Measurements from ENCODE around the gene F2RL1. TPM values are rescaled to one million over a fixed set of nuclear protein-coding genes. Genes with fewer than 3 reads are reported as not detected.

Gene F2RL1
- total RNA-seq, 1 experiment from 2014 or later = 30.7 TPM

DNA sequence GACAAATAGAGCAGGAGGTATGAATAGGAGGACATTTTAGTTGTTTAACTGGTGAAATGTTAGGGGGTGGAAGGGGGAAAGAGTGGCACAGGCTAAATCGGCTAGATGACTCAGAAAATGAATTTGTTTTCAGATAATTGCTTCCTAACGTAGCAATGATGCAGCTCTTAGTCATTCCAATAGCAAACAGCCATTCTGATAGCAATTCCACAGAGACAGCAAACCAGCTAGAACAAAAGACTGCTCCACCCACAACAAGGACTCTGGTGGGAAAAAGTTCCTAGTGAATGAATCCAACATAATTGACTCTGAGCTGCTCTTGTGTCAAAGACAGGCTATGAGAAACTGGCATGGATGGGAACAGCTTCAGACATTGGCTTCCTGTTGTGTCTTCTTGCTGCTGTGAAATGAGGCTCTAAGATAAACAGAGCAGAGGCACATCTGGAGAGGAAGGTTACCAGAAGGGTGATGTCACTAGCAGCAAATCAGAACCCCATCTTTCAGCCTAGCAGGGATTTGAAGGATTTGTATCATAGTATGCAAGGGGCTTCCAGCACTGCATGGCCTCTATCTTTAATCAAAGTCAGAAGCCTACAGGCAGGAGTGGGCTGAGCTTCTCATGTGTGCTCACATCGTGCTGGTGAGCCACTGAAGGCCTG lies 28.1 kb upstream of the F2RL1 start:
- Mint-ChIP-seq H3K4me1 (ENCODE audit: insufficient read depth, unreplicated experiment) (peaks cover 32% of the 10 kb centered on the region), H3K4me3 (ENCODE audit: unreplicated experiment) (peak overlapping the region; percentile 33), H3K27me3 (ENCODE audit: insufficient read depth, unreplicated experiment) (no peaks in the 10 kb centered on the region), H3K36me3 (ENCODE audit: insufficient read depth, unreplicated experiment) (peaks cover 9% of the 10 kb centered on the region), H3K9me3 (ENCODE audit: unreplicated experiment) (no peaks in the 10 kb centered on the region), H3K27ac (ENCODE audit: low read depth, unreplicated experiment) (peak overlapping the region; percentile 96)
- intact Hi-C loops (cut with micrococcal nuclease) = loop anchor here (2.0 kb wide), 1 partner anchor 28 kb away; the partner anchor contains the start of gene F2RL1
- TSS peak; percentile 59 for BruUV-seq (replicated peaks)
- peak; percentile 92 for DNase-seq (ENCODE audit: unreplicated experiment)
- ChIA-PET CTCF (interaction anchor here (0.6 to 1.6 kb wide), 5 partner anchors 14 to 1497 kb away, joined by 3 to 4 read pairs (median 3); partner anchors contain the start of gene F2RL1), POLR2A (interaction anchor here (0.8 to 4.0 kb wide), 12 partner anchors 11 to 240 kb away, joined by 3 to 60 read pairs (median 4); partner anchors contain the start of genes AGGF1 and F2RL1)
- TF ChIP-seq CTCF (IDR thresholded peaks at IDR 0.05; ENCODE audit: unreplicated experiment) = no peak

DNA sequence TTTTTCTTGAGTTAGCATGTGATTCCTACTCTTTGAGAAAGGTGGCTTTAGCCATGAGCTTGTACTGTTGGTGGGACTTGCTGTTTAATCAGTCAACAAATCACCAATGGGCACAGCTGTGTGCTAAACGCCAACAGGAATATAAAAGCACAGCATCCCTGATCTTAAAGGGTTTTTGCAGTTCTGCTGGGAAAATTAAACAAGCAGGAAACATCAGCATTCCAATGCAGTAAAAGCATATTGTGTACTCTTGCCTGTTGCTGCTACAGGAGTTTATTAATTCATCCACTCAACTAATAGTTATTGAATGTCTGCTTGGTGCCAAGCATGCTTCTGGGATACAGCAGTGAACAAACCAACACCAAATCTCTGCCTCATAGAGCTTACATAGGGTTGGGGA lies 27.4 kb upstream of the F2RL1 start:
- no peaks in the 10 kb centered on the region for H3K9me3 Mint-ChIP-seq (ENCODE audit: unreplicated experiment)
- no peak for DNase-seq (ENCODE audit: unreplicated experiment)
- no peak for TF ChIP-seq CTCF (IDR thresholded peaks at IDR 0.05; ENCODE audit: unreplicated experiment)
- H3K27ac Mint-ChIP-seq (ENCODE audit: low read depth, unreplicated experiment) = peak overlapping the region; percentile 88
- intact Hi-C loops (cut with micrococcal nuclease) = loop anchor here (2.0 kb wide), 1 partner anchor 27 kb away; the partner anchor contains the start of gene F2RL1
- peaks cover 32% of the 10 kb centered on the region for H3K4me1 Mint-ChIP-seq (ENCODE audit: insufficient read depth, unreplicated experiment)
- peaks cover 9% of the 10 kb centered on the region for H3K36me3 Mint-ChIP-seq (ENCODE audit: insufficient read depth, unreplicated experiment)
- no TSS peak for BruUV-seq (replicated peaks)
- ChIA-PET POLR2A (interaction anchor here (0.9 to 4.0 kb wide), 9 partner anchors 10 to 239 kb away, joined by 3 to 60 read pairs (median 4); partner anchors contain the start of genes AGGF1 and F2RL1), CTCF (interaction anchor here (0.8 to 1.6 kb wide), 2 partner anchors 17 to 26 kb away, joined by 3 read pairs; no protein-coding TSS in a partner anchor)
- no peaks in the 10 kb centered on the region for H3K27me3 Mint-ChIP-seq (ENCODE audit: insufficient read depth, unreplicated experiment)
- no peak overlapping the region for H3K4me3 Mint-ChIP-seq (ENCODE audit: unreplicated experiment)

DNA sequence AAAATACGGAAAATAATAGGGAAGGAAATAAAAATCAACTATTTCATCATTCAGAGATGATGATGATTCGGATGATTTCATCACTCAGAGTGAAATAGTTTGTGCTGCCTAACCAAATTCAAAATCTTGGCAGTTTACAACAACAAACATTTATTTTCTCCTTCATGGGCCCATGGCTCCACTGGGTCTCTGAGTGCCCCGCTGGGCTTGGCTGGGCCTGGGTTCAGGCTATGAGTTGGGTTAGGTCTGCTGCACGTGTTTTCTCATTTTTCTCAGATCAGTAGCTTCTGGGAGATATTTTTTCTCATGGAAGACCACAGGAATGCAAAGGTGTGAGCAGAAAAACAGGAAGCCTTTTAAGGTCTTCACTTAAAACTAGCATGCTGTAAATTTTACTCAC lies 24.0 kb upstream of the F2RL1 start:
- BruUV-seq (replicated peaks) = no TSS peak
- no peak overlapping the region for H3K4me3 Mint-ChIP-seq (ENCODE audit: unreplicated experiment)
- peak overlapping the region; percentile 90 for H3K27ac Mint-ChIP-seq (ENCODE audit: low read depth, unreplicated experiment)
- CTCF ChIA-PET = interaction anchor here (0.6 kb wide), 1 partner anchor 214 kb away, joined by 3 read pairs; no protein-coding TSS in a partner anchor
- POLR2A ChIA-PET = interaction anchor here (1.2 to 1.5 kb wide), 2 partner anchors 11 to 24 kb away, joined by 5 read pairs; partner anchors contain the start of gene F2RL1
- H3K4me1 Mint-ChIP-seq (ENCODE audit: insufficient read depth, unreplicated experiment) = peaks cover 25% of the 10 kb centered on the region
- H3K27me3 Mint-ChIP-seq (ENCODE audit: insufficient read depth, unreplicated experiment) = no peaks in the 10 kb centered on the region
- DNase-seq (ENCODE audit: unreplicated experiment) = peak; percentile 43
- peaks cover 9% of the 10 kb centered on the region for H3K36me3 Mint-ChIP-seq (ENCODE audit: insufficient read depth, unreplicated experiment)
- TF ChIP-seq CTCF (IDR thresholded peaks at IDR 0.05; ENCODE audit: unreplicated experiment) = no peak
- intact Hi-C loops (cut with micrococcal nuclease) = no loop called here
- peaks cover 4% of the 10 kb centered on the region for H3K9me3 Mint-ChIP-seq (ENCODE audit: unreplicated experiment)

- Mint-ChIP-seq H3K27me3 (ENCODE audit: insufficient read depth, unreplicated experiment) (no peaks in the 10 kb centered on the region), H3K9me3 (ENCODE audit: unreplicated experiment) (peaks cover 7% of the 10 kb centered on the region), H3K27ac (ENCODE audit: low read depth, unreplicated experiment) (no peak overlapping the region), H3K4me3 (ENCODE audit: unreplicated experiment) (no peak overlapping the region), H3K4me1 (ENCODE audit: insufficient read depth, unreplicated experiment) (peaks cover 24% of the 10 kb centered on the region), H3K36me3 (ENCODE audit: insufficient read depth, unreplicated experiment) (peaks cover 6% of the 10 kb centered on the region)
- ChIA-PET POLR2A (interaction anchor here (0.6 to 1.0 kb wide), 2 partner anchors 10 to 87 kb away, joined by 3 to 4 read pairs; no protein-coding TSS in a partner anchor), CTCF (interaction anchor here (0.9 to 1.2 kb wide), 2 partner anchors 10 to 25 kb away, joined by 3 to 7 read pairs; no protein-coding TSS in a partner anchor)
- no peak for TF ChIP-seq CTCF (IDR thresholded peaks at IDR 0.05; ENCODE audit: unreplicated experiment)
- intact Hi-C loops (cut with micrococcal nuclease) = no loop called here
- no TSS peak for BruUV-seq (replicated peaks)
- DNase-seq (ENCODE audit: unreplicated experiment) = no peak
These were observed 19.2 kb upstream of the F2RL1 start for GRCh38 chr5:76799588-76799987.

Data from MCF 10A (cell line).